WTC11 (cell line): ENCODE data around the gene SLC38A1.

Source experiments
- CTCF ChIP-seq: fragments of 200-600 bp; IDR thresholded peaks from 2 replicates; pipeline ENCODE4 v1.8.0; 2022; ENCODE audit warnings: antibody characterized with exemption
- ETV6 ChIP-seq: sonication (generic); formaldehyde crosslinking; IDR thresholded peaks from 2 replicates; pipeline ENCODE4 v1.8.1; 2022; ENCODE audit warnings: mild to moderate bottlenecking, missing genetic modification reagents
- GTF2I ChIP-seq: fragments of 250-450 bp; sonication (Bioruptor Pico); conservative IDR thresholded peaks from 2 replicates; pipeline ENCODE4 v1.4.0; 2021; ENCODE audit warnings: mild to moderate bottlenecking
- NR2C2 ChIP-seq: sonication (generic); formaldehyde crosslinking; IDR thresholded peaks from 2 replicates; pipeline ENCODE4 v1.8.0; 2022; ENCODE audit warnings: mild to moderate bottlenecking, missing genetic modification reagents
- OVOL2 ChIP-seq: fragments of 250-450 bp; sonication (Bioruptor Pico); IDR thresholded peaks from 2 replicates; pipeline ENCODE4 v1.9.0; 2021; ENCODE audit warnings: mild to moderate bottlenecking, borderline replicate concordance
- SMAD3 ChIP-seq: sonication (generic); formaldehyde crosslinking; IDR thresholded peaks from 2 replicates; pipeline ENCODE4 v1.8.0; 2022; ENCODE audit warnings: missing genetic modification reagents, mild to moderate bottlenecking, borderline replicate concordance
- SP1 ChIP-seq: sonication (generic); formaldehyde crosslinking; conservative IDR thresholded peaks from 2 replicates; pipeline ENCODE4 v1.8.1; 2022; ENCODE audit warnings: missing genetic modification reagents
- USF2 ChIP-seq: sonication (generic); formaldehyde crosslinking; IDR thresholded peaks from 2 replicates; pipeline ENCODE4 v1.8.1; 2023; ENCODE audit warnings: mild to moderate bottlenecking, missing genetic modification reagents, moderate library complexity
- TF ChIP-seq, protein P1 (sequence below): sonication (generic); formaldehyde crosslinking; IDR thresholded peaks from 2 replicates; pipeline ENCODE4 v1.8.1; 2022; ENCODE audit warnings: mild to moderate bottlenecking, moderate library complexity, missing genetic modification reagents
- TF ChIP-seq, protein P2 (sequence below): sonication (generic); formaldehyde crosslinking; IDR thresholded peaks from 2 replicates; pipeline ENCODE4 v1.8.1; 2022; ENCODE audit warnings: low read depth, mild to moderate bottlenecking, moderate library complexity, missing genetic modification reagents, borderline replicate concordance
- TF ChIP-seq, protein P3 (sequence below): sonication (generic); formaldehyde crosslinking; IDR thresholded peaks from 2 replicates; pipeline ENCODE4 v1.8.0; 2022; ENCODE audit warnings: mild to moderate bottlenecking, missing genetic modification reagents

- TF ChIP-seq, protein P1, sequence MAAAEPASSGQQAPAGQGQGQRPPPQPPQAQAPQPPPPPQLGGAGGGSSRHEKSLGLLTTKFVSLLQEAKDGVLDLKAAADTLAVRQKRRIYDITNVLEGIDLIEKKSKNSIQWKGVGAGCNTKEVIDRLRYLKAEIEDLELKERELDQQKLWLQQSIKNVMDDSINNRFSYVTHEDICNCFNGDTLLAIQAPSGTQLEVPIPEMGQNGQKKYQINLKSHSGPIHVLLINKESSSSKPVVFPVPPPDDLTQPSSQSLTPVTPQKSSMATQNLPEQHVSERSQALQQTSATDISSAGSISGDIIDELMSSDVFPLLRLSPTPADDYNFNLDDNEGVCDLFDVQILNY (CRISPR knock-in tag): no peak
- TF ChIP-seq CTCF (no peak), SP1 (CRISPR knock-in tag) (no peak), GTF2I (CRISPR knock-in tag) (no peak), OVOL2 (CRISPR knock-in tag) (no peak), SMAD3 (CRISPR knock-in tag) (no peak), ETV6 (no peak), NR2C2 (CRISPR knock-in tag) (no peak), USF2 (CRISPR knock-in tag) (no peak)
- TF ChIP-seq, protein P2, sequence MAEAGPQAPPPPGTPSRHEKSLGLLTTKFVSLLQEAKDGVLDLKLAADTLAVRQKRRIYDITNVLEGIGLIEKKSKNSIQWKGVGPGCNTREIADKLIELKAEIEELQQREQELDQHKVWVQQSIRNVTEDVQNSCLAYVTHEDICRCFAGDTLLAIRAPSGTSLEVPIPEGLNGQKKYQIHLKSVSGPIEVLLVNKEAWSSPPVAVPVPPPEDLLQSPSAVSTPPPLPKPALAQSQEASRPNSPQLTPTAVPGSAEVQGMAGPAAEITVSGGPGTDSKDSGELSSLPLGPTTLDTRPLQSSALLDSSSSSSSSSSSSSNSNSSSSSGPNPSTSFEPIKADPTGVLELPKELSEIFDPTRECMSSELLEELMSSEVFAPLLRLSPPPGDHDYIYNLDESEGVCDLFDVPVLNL (CRISPR knock-in tag): no peak
- TF ChIP-seq, protein P3, sequence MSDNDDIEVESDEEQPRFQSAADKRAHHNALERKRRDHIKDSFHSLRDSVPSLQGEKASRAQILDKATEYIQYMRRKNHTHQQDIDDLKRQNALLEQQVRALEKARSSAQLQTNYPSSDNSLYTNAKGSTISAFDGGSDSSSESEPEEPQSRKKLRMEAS: no peak
Measured at GRCh38 chr12:46244273-46244915, 24.4 kb downstream of the SLC38A1 start.
